GDM1 (cell line): ENCODE results near the gene FAM78A.
A peak's percentile ranks its signal among the peaks of the same experiment; 100 is the strongest.
"Not testable (repeated sequence)": the region's sequence is repeated elsewhere in the genome, so short reads cannot be mapped to it uniquely, and the experiment has no call there.

ENCODE experiments used
- DNase-seq: peaks from one replicate; lab custom pipeline; 2025; lab: John Stamatoyannopoulos, UW

Gene FAM78A

GRCh38 chr9:131237931-131238401 lies 38.3 kb downstream of the FAM78A start:
- peak; percentile 87 for DNase-seq

GRCh38 chr9:131237291-131237690 lies 39.0 kb downstream of the FAM78A start:
- DNase-seq = no peak

GRCh38 chr9:131236761-131237160 lies 39.5 kb downstream of the FAM78A start:
- DNase-seq = no peak

GRCh38 chr9:131236161-131236560 lies 40.1 kb downstream of the FAM78A start:
- no peak for DNase-seq

- DNase-seq = no peak
These were observed 40.8 kb downstream of the FAM78A start for GRCh38 chr9:131235480-131235851.

GRCh38 chr9:131234799-131235479 lies 41.4 kb downstream of the FAM78A start:
- no peak for DNase-seq

- no peak for DNase-seq
These were observed 42.3 kb downstream of the FAM78A start for GRCh38 chr9:131233995-131234394.

- DNase-seq = no peak
These were observed 42.8 kb downstream of the FAM78A start for GRCh38 chr9:131233556-131233955.

GRCh38 chr9:131228988-131229387 lies 47.3 kb downstream of the FAM78A start:
- no peak for DNase-seq

GRCh38 chr9:131227959-131228460 lies 48.3 kb downstream of the FAM78A start:
- no peak for DNase-seq

- no peak for DNase-seq
These were observed 49.0 kb downstream of the FAM78A start for GRCh38 chr9:131227112-131227958.

- DNase-seq = no peak
These were observed 50.1 kb downstream of the FAM78A start for GRCh38 chr9:131226226-131226625.

GRCh38 chr9:131222460-131222859 lies 53.9 kb downstream of the FAM78A start:
- no peak for DNase-seq

GRCh38 chr9:131220485-131220884 lies 55.8 kb downstream of the FAM78A start:
- DNase-seq = no peak

GRCh38 chr9:131218370-131218769 lies 57.9 kb downstream of the FAM78A start:
- DNase-seq = no peak

- no peak for DNase-seq
These were observed 58.8 kb downstream of the FAM78A start for GRCh38 chr9:131217331-131218031.

- no peak for DNase-seq
These were observed 59.5 kb downstream of the FAM78A start for GRCh38 chr9:131216806-131217205.

GRCh38 chr9:131214876-131215275 lies 61.4 kb downstream of the FAM78A start:
- DNase-seq = no peak

GRCh38 chr9:131214286-131214856 lies 61.9 kb downstream of the FAM78A start:
- no peak for DNase-seq

GRCh38 chr9:131211920-131212319 lies 64.4 kb downstream of the FAM78A start:
- DNase-seq = not testable (repeated sequence)
